Activated naive CD4-positive, alpha-beta T cell treated with anti-CD3 and anti-CD28 coated beads for 36 hours (primary cell): ENCODE data around the gene SFXN4. TPM values are rescaled to one million over a fixed set of nuclear protein-coding genes. Genes with fewer than 3 reads are reported as not detected.
"Not testable (repeated sequence)": the region's sequence is repeated elsewhere in the genome, so short reads cannot be mapped to it uniquely, and the experiment has no call there.

Experiments used
- CTCF ChIA-PET: fragments of 350-600 bp; sonication (Branson Sonifier 250); formaldehyde crosslinking; loops from one replicate; lab custom pipeline; 2021; ENCODE audit warnings: antibody characterized with exemption; lab: Charles Lee
- DNase-seq: peaks from one replicate; pipeline ENCODE4 v3.0.0-alpha.2; 2020
- H3K27ac Mint-ChIP-seq: one replicate; pipeline ENCODE4 v1.8.0; 2021; ENCODE audit warnings: mild to moderate bottlenecking, mixed read lengths
- H3K27me3 Mint-ChIP-seq: one replicate; pipeline ENCODE4 v1.8.0; 2021; ENCODE audit warnings: low read depth, mixed read lengths
- H3K36me3 Mint-ChIP-seq: one replicate; pipeline ENCODE4 v1.8.0; 2021; ENCODE audit warnings: low read depth, mixed read lengths
- H3K4me1 Mint-ChIP-seq: one replicate; pipeline ENCODE4 v1.8.0; 2021; ENCODE audit warnings: low read depth, mixed read lengths
- H3K4me3 Mint-ChIP-seq: one replicate; pipeline ENCODE4 v1.8.0; 2021; ENCODE audit warnings: mild to moderate bottlenecking, moderate library complexity, mixed read lengths
- H3K9me3 Mint-ChIP-seq: one replicate; pipeline ENCODE4 v1.8.0; 2021; ENCODE audit warnings: mixed read lengths
- intact Hi-C: fragments of 100-400 bp; cut with micrococcal nuclease; formaldehyde crosslinking; loops from one replicate; pipeline ENCODE4 v1.15.1; 2023
- total RNA-seq, 2 experiments: library from RNA; stranded (reverse); gene quantifications; one replicate each; pipeline ENCODE4 v1.2.3, GENCODE V29; 2021

Gene SFXN4
- total RNA-seq, 2 experiments from 2014 or later, result 46.1 to 51.7 TPM

DNA sequence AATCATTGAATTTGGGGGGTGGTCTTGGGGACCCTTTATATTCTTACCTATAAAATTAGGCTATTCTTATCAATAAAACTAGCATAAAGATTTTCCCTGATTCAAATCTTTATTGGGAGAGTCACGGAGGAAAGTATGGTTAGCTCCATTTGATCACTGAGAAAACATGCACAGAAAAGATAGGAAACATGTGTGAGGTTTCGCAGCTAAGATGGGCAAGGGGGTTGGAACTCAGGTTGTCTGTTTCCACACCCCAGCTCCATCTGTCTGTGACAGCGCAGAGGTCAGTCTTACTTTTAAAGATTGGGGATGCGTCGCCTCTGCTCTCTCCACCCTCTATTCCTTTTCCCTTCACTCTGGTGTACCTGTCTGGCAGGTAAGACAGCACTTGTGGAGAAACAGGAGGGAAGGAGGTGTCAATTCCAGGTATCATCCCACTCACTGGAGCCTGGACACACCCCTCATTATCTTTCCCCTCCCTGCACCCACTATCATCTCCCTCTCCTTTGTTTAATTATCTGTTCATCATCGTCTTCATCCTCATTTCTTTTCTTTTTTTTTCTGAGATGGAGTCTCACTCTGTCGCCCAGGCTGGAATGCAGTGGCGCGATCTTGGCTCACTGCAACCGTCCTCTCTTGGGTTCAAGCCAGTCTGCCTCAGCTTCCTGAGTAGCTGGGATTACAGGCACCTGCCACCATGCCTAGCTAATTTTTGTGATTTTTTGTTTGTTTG lies 64.0 kb downstream of the SFXN4 start:
- intact Hi-C loops, result no loop called here
- no peaks in the 10 kb centered on the region for H3K9me3 Mint-ChIP-seq
- no peaks in the 10 kb centered on the region for H3K27me3 Mint-ChIP-seq
- no peaks in the 10 kb centered on the region for H3K36me3 Mint-ChIP-seq
- H3K4me1 Mint-ChIP-seq, result peaks cover 6% of the 10 kb centered on the region
- H3K27ac Mint-ChIP-seq, result no peak overlapping the region
- DNase-seq, result no peak
- CTCF ChIA-PET, result interaction anchor here (0.7 kb wide), 1 partner anchor 19 kb away, joined by 3 read pairs; no protein-coding TSS in a partner anchor
- no peak overlapping the region for H3K4me3 Mint-ChIP-seq

DNA sequence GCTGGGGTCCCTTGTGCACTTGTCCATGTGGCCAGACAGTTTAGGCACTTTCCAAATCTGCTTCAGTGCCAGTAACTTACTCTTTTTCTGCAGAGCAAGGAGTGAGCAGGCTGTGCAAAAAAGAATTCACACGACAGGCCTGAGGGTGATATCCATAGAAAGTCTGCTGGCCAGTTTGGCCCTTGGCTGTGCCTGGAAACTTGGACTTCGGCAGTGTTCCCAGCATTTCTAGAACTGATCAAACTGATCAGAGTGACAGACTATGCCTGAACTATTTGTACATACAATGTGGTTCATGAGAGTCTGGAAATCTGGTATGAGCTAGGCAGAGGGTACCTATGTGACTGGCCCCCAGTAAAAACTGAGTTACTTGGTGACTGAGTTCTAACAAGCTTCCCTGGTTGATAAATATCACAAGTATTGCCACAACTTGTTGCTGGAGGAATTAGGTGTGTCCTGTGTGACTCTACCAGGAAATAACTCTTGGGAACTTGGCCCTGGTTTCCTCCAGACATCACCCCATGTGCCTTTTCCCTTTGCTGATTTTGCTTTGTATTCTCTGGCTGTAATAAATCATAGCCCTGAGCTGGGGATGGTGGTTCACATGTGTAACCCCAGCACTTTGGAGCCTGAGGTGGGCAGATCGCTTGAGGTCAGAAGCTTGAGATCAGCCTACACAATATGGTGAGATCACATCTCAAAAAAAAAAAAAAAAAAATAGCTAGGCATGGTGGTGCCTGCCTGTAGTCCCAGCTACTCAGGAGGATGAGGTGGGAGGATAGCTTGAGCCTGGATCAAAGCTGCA lies 64.9 kb downstream of the SFXN4 start:
- no peak for DNase-seq
- intact Hi-C loops, result no loop called here
- Mint-ChIP-seq H3K36me3 (no peaks in the 10 kb centered on the region), H3K9me3 (no peaks in the 10 kb centered on the region), H3K4me3 (no peak overlapping the region), H3K27me3 (no peaks in the 10 kb centered on the region), H3K4me1 (peaks cover 10% of the 10 kb centered on the region), H3K27ac (no peak overlapping the region)
- CTCF ChIA-PET, result no interaction called here

DNA sequence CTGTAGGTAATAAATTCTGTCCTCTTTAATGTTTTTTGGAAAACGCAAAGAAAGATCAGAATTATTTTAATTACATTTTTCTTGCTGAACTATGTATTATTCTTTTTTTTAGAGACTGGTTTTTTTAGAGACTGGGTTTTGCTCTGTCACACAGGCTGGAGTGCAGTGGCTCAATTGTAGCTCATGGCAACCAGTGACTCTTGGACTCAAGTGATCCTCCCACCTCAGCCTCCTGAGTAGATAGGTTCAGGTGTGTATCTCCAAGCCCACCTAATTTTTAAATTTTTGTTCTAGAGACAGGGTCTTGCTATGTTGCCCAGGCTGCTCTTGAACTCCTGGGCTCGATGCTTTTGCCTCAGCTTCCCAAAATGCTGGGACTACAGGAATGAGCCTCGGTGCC lies 66.9 kb downstream of the SFXN4 start:
- no peak for DNase-seq
- no peak overlapping the region for H3K27ac Mint-ChIP-seq
- H3K9me3 Mint-ChIP-seq, result no peaks in the 10 kb centered on the region
- CTCF ChIA-PET, result no interaction called here
- peaks cover 5% of the 10 kb centered on the region for H3K4me1 Mint-ChIP-seq
- H3K36me3 Mint-ChIP-seq, result no peaks in the 10 kb centered on the region
- H3K4me3 Mint-ChIP-seq, result no peak overlapping the region
- H3K27me3 Mint-ChIP-seq, result no peaks in the 10 kb centered on the region
- intact Hi-C loops, result no loop called here

DNA sequence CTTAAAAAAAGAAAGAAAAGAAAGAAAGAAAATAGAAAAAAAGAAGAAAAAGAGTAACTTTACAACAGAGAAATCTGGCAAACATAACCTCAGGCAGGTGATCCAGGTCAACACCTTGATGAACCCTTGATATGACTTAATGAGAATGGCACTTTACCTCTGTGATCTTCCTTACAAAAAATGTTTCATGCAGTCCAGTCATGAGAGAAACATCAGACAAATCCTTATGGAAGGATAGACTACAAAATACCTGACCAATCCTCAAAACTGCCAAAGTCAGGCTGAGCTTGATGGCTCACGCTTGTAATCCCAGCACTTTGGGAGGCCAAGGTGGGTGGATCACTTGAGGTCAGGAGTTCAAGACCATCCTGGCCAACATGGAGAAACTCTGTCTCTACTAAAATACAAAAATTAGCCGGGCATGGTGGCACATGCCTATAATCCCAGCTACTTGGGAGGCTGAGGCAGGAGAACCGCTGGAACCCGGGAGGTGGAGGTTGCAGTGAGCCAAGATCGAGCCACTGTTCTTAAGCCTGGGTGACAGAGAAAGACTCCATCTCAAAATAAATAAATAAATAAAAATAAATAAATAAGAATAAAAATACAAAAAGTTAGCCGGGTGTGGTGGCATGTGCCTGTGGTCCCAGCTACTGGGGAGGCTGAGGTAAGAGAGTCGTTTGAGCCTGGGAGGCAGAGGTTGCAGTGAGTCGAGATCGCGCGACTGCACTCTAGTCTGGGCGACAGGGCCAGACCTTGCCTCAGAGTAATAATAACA lies 68.7 kb downstream of the SFXN4 start:
- intact Hi-C loops, H3K36me3 Mint-ChIP-seq, H3K27me3 Mint-ChIP-seq, H3K9me3 Mint-ChIP-seq, DNase-seq, H3K27ac Mint-ChIP-seq, H3K4me3 Mint-ChIP-seq, H3K4me1 Mint-ChIP-seq: not testable (repeated sequence)
- CTCF ChIA-PET, result interaction anchor here (0.6 to 1.2 kb wide), 2 partner anchors 18 to 49 kb away, joined by 3 read pairs; no protein-coding TSS in a partner anchor

DNA sequence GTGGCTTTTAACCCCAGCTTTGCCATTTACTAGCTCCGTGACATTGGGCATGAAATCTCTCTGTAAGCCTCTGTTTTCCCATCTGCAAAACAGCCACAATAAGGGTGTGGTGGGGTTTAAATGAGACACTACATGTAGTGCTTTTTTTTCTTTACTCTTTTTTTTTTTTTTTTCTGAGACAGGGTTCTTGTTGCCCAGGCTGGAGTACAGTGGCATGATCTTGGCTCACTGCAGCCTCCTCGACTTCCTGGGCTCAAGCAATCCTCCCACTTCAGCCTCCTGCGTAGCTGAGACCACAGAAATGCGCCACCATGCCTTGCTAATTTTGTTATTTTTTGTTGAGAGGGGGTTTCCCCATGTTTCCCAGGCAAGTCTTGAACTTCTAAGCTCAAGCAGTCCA lies 69.9 kb downstream of the SFXN4 start:
- Mint-ChIP-seq H3K27me3 (no peaks in the 10 kb centered on the region), H3K4me3 (no peak overlapping the region), H3K36me3 (no peaks in the 10 kb centered on the region), H3K27ac (no peak overlapping the region), H3K9me3 (no peaks in the 10 kb centered on the region), H3K4me1 (peaks cover 20% of the 10 kb centered on the region)
- intact Hi-C loops, result no loop called here
- CTCF ChIA-PET, result interaction anchor here (1.2 kb wide), 1 partner anchor 50 kb away, joined by 3 read pairs; no protein-coding TSS in a partner anchor
- DNase-seq, result peak; percentile 11

DNA sequence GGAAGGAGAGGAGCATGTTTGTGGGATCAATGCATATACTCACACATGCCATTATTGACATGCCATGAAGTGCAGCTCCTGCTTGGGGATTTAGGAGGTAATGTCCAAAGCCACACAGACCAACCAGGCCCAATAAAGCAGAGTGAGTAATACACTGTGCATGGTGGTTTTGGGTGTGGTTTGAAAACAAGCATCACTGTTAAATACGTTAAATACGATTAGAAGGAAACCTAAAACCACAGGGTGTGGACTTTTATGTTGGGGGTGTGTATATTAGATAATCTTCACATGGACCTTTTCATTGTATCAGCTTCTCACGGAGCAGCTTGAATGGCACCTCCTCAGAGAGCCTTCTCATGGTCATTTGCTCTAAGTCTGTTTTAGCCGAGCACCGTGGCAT lies 74.5 kb downstream of the SFXN4 start:
- Mint-ChIP-seq H3K9me3 (no peaks in the 10 kb centered on the region), H3K27me3 (no peaks in the 10 kb centered on the region), H3K36me3 (no peaks in the 10 kb centered on the region), H3K4me1 (peaks cover 22% of the 10 kb centered on the region), H3K27ac (no peak overlapping the region), H3K4me3 (no peak overlapping the region)
- intact Hi-C loops, result no loop called here
- CTCF ChIA-PET, result no interaction called here
- DNase-seq, result peak; percentile 31

Other genes with a start within 250 kb of the SFXN4 start
- under 1 TPM; 0.26 to 0.52 TPM for gene NANOS1, start 136.0 kb downstream of the SFXN4 start, total RNA-seq
- gene EIF3A, start 84.9 kb downstream of the SFXN4 start, total RNA-seq, result 100 to 1,000 TPM; 113 to 120 TPM
- gene DENND10, start 61.6 kb downstream of the SFXN4 start, total RNA-seq, result 10 to 100 TPM; 16.9 to 17.6 TPM
- 100 to 1,000 TPM; 215 to 216 TPM for gene PRDX3, start 13.1 kb upstream of the SFXN4 start, total RNA-seq
- 10 to 100 TPM; 27.1 to 29.7 TPM for gene GRK5, start 41.9 kb upstream of the SFXN4 start, total RNA-seq